ENCODE measurements around the gene GULP1.
"Not testable (repeated sequence)": the region's sequence is repeated elsewhere in the genome, so short reads cannot be mapped to it uniquely, and the experiment has no call there.

Gene GULP1

GRCh38 chr2:188569431-188570165 is 277.9 kb downstream of the GULP1 start:
- DNase-seq: no peak

GRCh38 chr2:188570370-188570769 is 278.7 kb downstream of the GULP1 start:
- DNase-seq: no peak

- DNase-seq: no peak
Observed at GRCh38 chr2:188571543-188572303, 280.0 kb downstream of the GULP1 start.

- no peak for DNase-seq
Observed at GRCh38 chr2:188572592-188572991, 280.9 kb downstream of the GULP1 start.

GRCh38 chr2:188573453-188573852 is 281.8 kb downstream of the GULP1 start:
- no peak for DNase-seq

GRCh38 chr2:188576006-188576405 is 284.3 kb downstream of the GULP1 start:
- DNase-seq: no peak

GRCh38 chr2:188576651-188577050 is 285.0 kb downstream of the GULP1 start:
- no peak for DNase-seq

DNA sequence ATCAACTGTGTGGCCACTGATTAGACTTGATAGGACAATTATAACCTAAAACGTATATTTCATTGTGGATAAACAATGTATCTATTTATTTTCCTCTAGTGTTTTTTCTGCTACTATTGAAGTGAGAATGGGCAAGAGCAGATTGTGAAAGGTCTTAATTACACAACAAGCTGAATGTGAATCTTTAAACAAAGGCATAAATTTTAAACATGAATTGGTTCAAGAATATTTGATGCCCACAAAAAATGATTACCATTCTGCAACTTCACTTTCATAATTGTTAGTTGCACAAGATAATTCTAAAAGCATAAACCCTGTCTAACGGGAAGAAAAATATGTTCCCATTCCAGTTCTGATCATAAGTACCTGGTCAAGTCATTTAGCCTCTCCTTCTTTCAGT is 285.6 kb downstream of the GULP1 start:
- DNase-seq: no peak

GRCh38 chr2:188580738-188581137 is 289.1 kb downstream of the GULP1 start:
- no peak for DNase-seq

DNA sequence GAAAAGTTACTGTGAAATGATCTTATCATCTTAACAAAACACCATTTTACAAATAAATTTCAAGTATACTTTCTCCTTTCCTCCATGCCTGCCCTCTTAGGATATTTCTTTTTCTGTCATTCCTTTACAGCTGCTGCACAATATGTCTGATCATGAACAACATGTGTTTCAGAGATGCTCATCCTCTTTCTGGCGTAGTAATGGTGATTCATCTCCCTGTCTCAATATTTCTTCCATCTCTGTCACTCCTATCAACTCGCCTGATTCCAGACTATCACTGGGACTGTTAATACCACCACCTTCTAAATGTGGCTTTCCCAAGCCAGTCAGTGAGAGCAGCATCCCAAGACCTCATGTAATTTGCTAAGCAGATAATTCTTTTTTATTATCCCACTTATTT is 290.5 kb downstream of the GULP1 start:
- DNase-seq: no peak

DNA sequence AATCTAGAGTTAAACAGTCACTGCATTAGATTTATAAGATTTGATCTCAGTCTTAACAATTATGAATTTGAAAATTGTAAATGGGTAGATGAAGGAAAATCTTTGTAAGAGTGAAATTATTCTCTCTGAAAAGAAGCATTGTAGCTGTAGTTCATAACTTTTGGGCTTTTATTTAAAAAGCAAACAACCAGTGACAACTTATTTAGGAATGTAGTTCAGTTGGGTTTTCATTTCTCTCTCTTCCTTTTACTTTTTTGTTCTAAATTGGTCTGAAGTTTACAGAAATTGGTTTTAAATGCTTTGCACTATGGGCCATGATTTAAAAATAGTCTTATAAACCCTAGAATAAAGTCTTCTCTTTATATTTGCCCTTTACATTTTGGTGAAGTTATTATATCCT is 296.6 kb downstream of the GULP1 start:
- no peak for DNase-seq

GRCh38 chr2:188596054-188596453 is 304.4 kb downstream of the GULP1 start:
- DNase-seq: no peak

DNA sequence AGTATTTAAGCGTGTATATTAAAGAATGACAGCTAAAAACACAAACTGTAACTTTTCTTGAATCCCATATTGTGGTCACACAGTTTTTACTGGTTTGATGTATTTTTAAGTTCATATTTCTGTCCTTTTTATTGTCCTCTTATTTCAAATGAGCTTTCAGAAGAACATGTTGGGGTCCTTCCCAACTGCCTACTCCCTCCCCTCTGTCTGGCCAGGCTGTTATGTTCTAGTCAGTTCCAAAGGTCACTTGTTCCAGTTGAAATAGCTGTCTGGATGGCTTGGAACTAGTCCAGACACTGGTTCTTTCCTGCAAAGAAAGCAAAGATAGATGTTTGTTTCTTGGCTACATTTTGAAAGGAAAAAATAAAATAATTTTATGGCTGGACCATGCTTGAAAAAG is 306.9 kb downstream of the GULP1 start:
- DNase-seq: no peak

- DNase-seq: no peak
Observed at GRCh38 chr2:188599140-188599539, 307.5 kb downstream of the GULP1 start.

DNA sequence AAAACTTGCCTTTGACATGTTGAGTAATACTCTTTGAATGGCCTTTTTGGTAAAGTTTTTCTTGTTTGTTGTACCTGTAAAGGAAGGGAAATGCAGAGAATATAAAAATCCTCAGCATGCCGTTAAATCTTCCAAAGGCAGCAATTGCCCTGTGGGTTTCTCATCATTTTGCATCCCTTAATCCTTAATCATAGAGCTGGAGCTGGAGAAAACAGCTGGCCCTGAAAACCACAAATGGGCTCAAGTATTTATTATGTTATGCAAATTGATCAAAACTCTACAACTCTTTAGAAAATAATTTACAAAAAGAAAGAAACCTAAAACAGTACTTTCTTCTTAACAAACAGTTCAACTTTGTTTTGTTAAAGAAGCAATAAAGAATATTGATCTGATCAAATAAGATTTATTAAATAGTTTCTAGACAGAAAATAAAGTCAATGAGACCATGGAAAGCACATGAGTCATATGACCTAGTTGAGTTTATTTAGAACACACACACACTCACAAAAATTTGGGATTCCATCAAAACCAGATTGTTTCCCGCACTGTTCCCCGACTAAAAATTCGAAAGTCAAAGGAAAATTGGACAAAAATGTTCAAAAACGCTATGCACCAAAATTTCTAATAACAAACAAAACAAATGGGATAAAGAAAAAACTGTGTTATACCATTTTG is 309.0 kb downstream of the GULP1 start:
- DNase-seq: no peak

- DNase-seq: no peak
Observed at GRCh38 chr2:188601391-188601790, 309.7 kb downstream of the GULP1 start.

DNA sequence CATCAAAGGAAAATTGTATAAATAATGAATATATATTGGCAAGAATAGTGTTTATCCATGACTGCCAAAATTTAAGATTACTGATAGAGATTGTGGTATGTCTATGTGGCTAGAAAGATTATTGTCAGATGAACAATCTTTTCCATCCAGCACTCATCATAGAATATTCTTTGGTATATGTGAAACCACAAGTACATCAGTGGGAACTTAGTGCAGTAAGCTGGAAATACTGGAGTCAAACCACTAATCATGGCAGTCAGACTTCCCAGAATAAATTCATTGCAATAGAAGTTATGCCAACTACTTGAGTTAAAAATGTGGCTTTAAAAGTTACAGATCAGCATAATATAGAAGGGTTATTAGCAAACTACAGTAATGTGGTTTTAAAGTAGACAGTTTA is 310.3 kb downstream of the GULP1 start:
- DNase-seq: no peak

DNA sequence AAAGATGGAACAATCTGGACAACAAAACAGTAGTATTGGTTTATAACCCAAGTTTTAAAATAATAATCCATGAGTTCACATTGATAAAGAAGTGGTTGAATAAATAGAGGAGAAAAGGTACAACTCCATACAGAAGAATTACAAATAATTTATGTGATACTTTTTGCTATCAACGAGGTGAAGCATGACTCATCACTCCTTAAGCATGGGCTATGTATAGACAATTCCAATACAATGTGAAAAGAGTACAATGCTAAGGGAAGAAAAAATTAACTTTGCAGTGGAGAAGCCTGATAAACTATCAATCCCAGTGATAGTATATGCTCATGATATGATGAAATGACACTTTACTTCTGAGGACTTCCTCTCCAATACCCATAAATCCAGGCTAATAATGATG is 312.9 kb downstream of the GULP1 start:
- no peak for DNase-seq

GRCh38 chr2:188605609-188606584 is 314.2 kb downstream of the GULP1 start:
- DNase-seq: not testable (repeated sequence)

DNA sequence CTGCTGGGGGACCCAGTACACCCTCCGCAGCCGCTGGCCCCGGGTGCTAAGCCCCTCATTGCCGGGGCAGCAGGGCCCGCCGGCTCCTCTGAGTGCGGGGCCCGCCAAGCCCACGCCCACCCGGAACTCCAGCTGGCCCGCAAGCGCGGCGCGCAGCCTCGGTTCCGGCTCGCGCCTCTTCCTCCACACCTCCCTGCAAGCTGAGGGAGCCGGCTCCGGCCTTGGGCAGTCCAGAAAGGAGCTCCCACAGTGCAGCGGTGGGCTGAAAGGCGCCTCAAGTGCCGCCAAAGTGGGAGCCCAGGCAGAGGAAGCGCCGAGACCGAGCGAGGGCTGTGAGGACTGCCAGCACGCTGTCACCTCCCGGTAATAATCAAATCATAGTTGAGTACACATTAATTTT is 314.9 kb downstream of the GULP1 start:
- DNase-seq: not testable (repeated sequence)

- DNase-seq: peak; percentile 62
Observed at GRCh38 chr2:188607501-188607900, 315.8 kb downstream of the GULP1 start.

- DNase-seq: no peak
Observed at GRCh38 chr2:188609321-188610049, 317.8 kb downstream of the GULP1 start.
